HG03108 (cell line): ENCODE measurements around the gene LRRC38.

Experiments
- ATAC-seq: cut with Tn5 transposase; IDR thresholded peaks from one replicate; pipeline ENCODE4 v1.9.1; 2021; ENCODE audit warnings: moderate library complexity; ENCODE audit not compliant: unreplicated experiment

The LRRC38 gene

GRCh38 chr1:13517193-13517812, 3.5 kb upstream of the LRRC38 start:
- no peak for ATAC-seq

DNA sequence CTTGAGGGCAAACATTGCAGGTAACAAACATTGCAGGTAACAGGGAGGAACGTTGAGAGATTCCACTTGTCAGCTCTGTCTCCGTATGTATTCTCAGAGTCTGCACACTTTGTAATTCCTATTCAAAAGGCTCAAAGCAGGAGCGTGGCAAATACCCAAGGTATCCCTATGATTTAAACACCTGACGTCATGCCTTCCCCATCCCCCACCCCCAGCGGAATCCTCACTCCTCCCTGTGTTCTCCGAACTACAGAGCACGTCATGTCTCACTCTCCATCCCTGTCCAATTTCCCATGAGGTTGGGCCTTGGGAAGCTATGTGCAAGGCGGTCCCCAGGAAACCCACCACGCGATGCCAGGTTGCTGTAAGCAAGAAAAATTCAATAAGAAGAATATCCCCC, 2.8 kb upstream of the LRRC38 start:
- no peak for ATAC-seq

GRCh38 chr1:13514821-13515220, 1.0 kb upstream of the LRRC38 start:
- no peak for ATAC-seq

- ATAC-seq, result no peak
These were observed 524 bp downstream of the LRRC38 start for GRCh38 chr1:13513063-13513894.

DNA sequence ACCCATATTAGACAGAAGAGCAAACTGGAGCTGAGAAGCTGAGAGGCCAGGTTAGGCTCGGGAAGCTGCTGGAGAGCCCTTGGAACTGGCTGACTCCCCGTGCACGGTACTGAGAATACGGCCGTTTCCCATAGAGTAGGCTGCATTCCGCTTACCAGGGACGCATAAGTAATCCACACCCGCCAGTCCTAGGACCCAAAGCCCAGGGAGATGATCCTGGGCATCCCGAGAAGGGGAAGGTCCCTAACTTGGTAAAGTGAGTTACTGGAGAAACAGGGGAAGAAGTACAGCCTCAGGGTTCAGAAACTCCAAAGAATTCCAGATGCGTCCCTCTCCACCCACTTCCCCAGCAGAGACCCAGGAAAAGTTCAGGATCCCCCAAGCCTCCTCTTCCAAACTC, 1.3 kb downstream of the LRRC38 start:
- ATAC-seq, result no peak

- no peak for ATAC-seq
These were observed 3.3 kb downstream of the LRRC38 start for GRCh38 chr1:13510499-13510898.

- ATAC-seq, result no peak
These were observed 6.7 kb downstream of the LRRC38 start for GRCh38 chr1:13507075-13507474.

DNA sequence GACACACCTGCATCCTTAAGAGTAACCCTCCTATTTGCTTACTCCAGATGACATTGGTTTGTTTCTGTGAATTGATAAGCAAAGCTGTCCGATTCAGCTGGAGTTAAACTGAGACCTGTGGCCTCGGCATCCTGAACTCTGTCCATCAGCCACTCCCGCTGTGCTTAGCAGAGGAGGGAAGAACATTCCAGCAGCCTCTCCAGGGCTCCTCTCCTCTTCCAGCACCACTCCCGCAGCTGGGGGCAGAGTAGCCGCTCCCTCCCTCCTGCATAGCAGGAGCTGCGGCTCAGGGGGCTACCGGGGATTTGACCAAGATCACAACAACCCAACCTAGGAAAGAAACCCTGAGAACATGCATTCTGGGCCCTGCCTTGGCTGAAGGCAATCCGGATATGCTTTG, 8.8 kb downstream of the LRRC38 start:
- no peak for ATAC-seq

- no peak for ATAC-seq
These were observed 13.0 kb downstream of the LRRC38 start for GRCh38 chr1:13500806-13501205.

GRCh38 chr1:13499422-13499821, 14.4 kb downstream of the LRRC38 start:
- ATAC-seq, result no peak

- ATAC-seq, result no peak
These were observed 15.2 kb downstream of the LRRC38 start for GRCh38 chr1:13498553-13498952.

- no peak for ATAC-seq
These were observed 18.6 kb downstream of the LRRC38 start for GRCh38 chr1:13495186-13495585.

GRCh38 chr1:13494712-13495111, 19.1 kb downstream of the LRRC38 start:
- no peak for ATAC-seq

- no peak for ATAC-seq
These were observed 19.8 kb downstream of the LRRC38 start for GRCh38 chr1:13494025-13494424.

DNA sequence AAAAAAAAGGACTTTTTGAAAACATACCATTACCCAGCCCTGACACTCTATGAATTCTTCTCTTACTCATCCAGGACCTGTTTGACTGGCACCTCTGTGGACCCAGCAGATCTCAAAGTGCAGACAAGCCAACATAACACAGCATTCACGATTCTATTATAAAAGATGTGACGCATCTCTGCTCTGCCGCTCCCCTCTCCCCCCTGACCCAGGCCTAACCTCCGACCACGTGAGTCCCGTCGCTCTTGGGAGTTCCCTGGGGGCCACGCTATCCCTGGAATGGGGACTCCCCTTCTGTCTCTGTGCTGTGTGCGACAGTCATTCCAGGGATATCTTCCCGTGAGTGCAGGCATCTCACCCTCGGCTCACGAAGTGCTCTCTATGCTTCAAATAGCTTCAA, 21.1 kb downstream of the LRRC38 start:
- no peak for ATAC-seq

DNA sequence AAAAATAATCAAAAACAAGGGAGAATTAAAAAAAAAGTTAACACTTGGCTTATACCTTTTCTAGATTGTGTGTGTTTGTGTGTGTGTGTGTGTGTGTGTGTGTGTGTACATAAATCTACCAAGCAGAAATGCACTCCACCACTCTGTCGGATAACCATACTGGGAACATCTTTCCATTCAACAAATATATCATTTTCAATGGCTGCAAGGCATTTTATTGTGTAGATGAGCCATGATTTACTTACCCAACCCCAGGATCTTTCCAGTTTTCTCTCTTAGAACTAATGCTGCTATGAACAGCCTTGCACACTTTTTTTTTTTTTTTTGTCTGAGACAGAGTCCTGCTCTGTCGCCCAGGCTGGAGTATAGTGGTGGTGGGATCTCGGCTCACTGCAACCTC, 25.8 kb downstream of the LRRC38 start:
- ATAC-seq, result no peak

GRCh38 chr1:13487143-13487868, 26.5 kb downstream of the LRRC38 start:
- ATAC-seq, result no peak

GRCh38 chr1:13483946-13484345, 29.9 kb downstream of the LRRC38 start:
- no peak for ATAC-seq

GRCh38 chr1:13482600-13482999, 31.2 kb downstream of the LRRC38 start:
- no peak for ATAC-seq

GRCh38 chr1:13479171-13479856, 34.5 kb downstream of the LRRC38 start:
- ATAC-seq, result no peak

DNA sequence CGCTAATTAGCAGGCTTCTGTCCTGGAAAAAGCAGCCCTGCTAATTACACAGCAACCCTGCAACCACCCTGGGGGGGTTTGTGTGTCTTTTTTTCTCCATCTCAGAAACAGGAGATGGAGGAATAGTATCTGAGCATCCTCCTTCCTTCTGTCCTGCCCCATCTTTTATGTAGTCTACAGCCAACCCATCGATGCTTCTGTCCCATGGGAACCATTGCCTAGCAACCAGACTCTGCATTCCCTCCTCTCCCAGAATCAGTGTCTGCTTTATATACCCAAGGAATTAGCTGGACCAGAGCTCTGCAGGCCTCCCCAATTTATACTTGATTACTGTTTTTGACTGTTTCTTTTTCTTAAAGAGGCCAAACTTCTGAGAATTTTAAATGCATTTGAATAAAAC, 35.1 kb downstream of the LRRC38 start:
- no peak for ATAC-seq
